Spleen (tissue), 11 donors: ENCODE measurements around the gene LDLRAD4. TPM values are rescaled to one million over a fixed set of nuclear protein-coding genes. Genes with fewer than 3 reads are reported as not detected.
"Not testable (repeated sequence)": the region's sequence is repeated elsewhere in the genome, so short reads cannot be mapped to it uniquely, and the experiment has no call there.

ENCODE experiments used
- DNase-seq: peaks from one replicate; pipeline ENCODE4 v3.0.0-alpha.2; 2020
- H3K27ac ChIP-seq, 8 donors: fragments of 200-600 bp; sonication (generic) in 7 of 8; 1 replicate in 4 of 8; 2 replicates in 4 of 8; pipeline versions ENCODE4 v1.5.0 to v1.8.0; 2016 to 2021; ENCODE audit warnings: inconsistent platforms in 4 of 8, mild to moderate bottlenecking in 4 of 8, moderate library complexity in 1 of 8
- H3K27me3 ChIP-seq, 7 donors: fragments of 200-600 bp; sonication (generic) in 6 of 7; replicated peaks in 1 of 7; 1 replicate in 4 of 7; 2 replicates in 3 of 7; pipeline versions ENCODE4 v1.5.0 to v1.8.0; 2016 to 2021; ENCODE audit warnings: inconsistent platforms in 3 of 7, mild to moderate bottlenecking in 1 of 7
- H3K36me3 ChIP-seq, 6 donors: fragments of 200-600 bp; sonication (generic) in 5 of 6; 1 replicate in 4 of 6; 2 replicates in 2 of 6; pipeline versions ENCODE4 v1.5.0 to v1.8.0; 2016 to 2021; ENCODE audit warnings: inconsistent platforms in 2 of 6
- H3K4me1 ChIP-seq, 6 donors: fragments of 200-600 bp; sonication (generic) in 5 of 6; 1 replicate in 3 of 6; 2 replicates in 3 of 6; pipeline versions ENCODE4 v1.5.0 to v1.8.0; 2016 to 2021; ENCODE audit warnings: inconsistent platforms in 3 of 6
- H3K4me3 ChIP-seq, 8 donors: fragments of 200-600 bp; sonication (generic) in 7 of 8; 1 replicate in 4 of 8; 2 replicates in 4 of 8; pipeline versions ENCODE4 v1.5.0 to v1.8.0; 2016 to 2021; ENCODE audit warnings: inconsistent platforms in 4 of 8, mild to moderate bottlenecking in 4 of 8, moderate library complexity in 2 of 8
- H3K9me3 ChIP-seq, 8 donors: fragments of 200-600 bp; sonication (generic) in 7 of 8; 1 replicate in 4 of 8; 2 replicates in 4 of 8; pipeline versions ENCODE4 v1.5.0 to v1.8.0; 2016 to 2021; ENCODE audit warnings: inconsistent platforms in 4 of 8
- POLR2A ChIP-seq, 3 donors: fragments of 450-650 bp; IDR thresholded peaks; one replicate each; pipeline ENCODE4 v1.5.1; 2017; ENCODE audit warnings: antibody characterized with exemption in 3 of 3, mild to moderate bottlenecking in 1 of 3
- POLR2AphosphoS5 ChIP-seq, 3 donors: sonication (generic); formaldehyde crosslinking; IDR thresholded peaks; one replicate each; pipeline ENCODE4 v1.5.1; 2017; ENCODE audit warnings: antibody characterized with exemption in 3 of 3
- WGBS, 5 donors: extraction: QIAGEN DNeasy Blood & Tissue Kit in 3 of 5; methylation state at CpG; one replicate each; pipeline versions ENCODE4 v1.1.5 to v1.1.7; 2013 to 2018; 5-methylcytosine and 5-hydroxymethylcytosine counted together
- intact Hi-C: fragments of 100-400 bp; cut with DNase I; formaldehyde crosslinking; loops from one replicate; pipeline ENCODE4 v1.15.0; 2023; ENCODE audit warnings: low total_unique reads
- polyA plus RNA-seq, 3 donors: library from polyadenylated mRNA; stranded (reverse); fragments of 200-250 nt; gene quantifications; one replicate each; pipeline ENCODE4 v1.2.1, GENCODE V29; 2013
- total RNA-seq, 7 donors: library from RNA; depleted of rRNA in 3 of 7; stranded (reverse); fragments of >200 nt in 3 of 7; fragmentation: NEBNext Ultra II Directional in 4 of 7; extraction: Animal tissue kit (Norgen Biotek cat#: 25700) in 4 of 7; gene quantifications; one replicate each; pipeline versions ENCODE4 v1.1.0 to v1.2.1, GENCODE V29; 2016 to 2021
- TF ChIP-seq, protein P1 (sequence below), 11 experiments: fragments of 200-600 bp in 7 of 11; fragments of 450-650 bp in 4 of 11; sonication (generic) in 4 of 11; IDR thresholded peaks in 8 of 11; conservative IDR thresholded peaks in 3 of 11; 1 replicate in 7 of 11; 2 replicates in 4 of 11; pipeline versions ENCODE4 v1.4.0 to v1.8.0; 2016 to 2021; ENCODE audit warnings: antibody characterized with exemption in 11 of 11, inconsistent platforms in 4 of 11, mild to moderate bottlenecking in 1 of 11
- donor health status: healthy with polysubstance abuse.
- donor health status: DM: no; HTN: no; CAD: no; lungs with moderate emphysema.
- donor health status: DM: no; HTN: no; CAD: no.
- donor health status: Bipolar disorder and iron deficiency.
- donor health status: healthy.
- donor health status: DM: no; HTN: no; CAD: no.
- donor health status: DM: yes; HTN: yes; CAD: no.

LDLRAD4 gene
- total and polyA plus RNA-seq, 10 donors = 4.5 to 80.8 (median 46.4) TPM

- DNase-seq = no peak
These were observed 256.5 kb downstream of the LDLRAD4 start for GRCh38 chr18:13474907-13475545.

GRCh38 chr18:13476312-13476711, 257.8 kb downstream of the LDLRAD4 start:
- H3K9me3 ChIP-seq, H3K4me3 ChIP-seq, H3K27me3 ChIP-seq, H3K27ac ChIP-seq, DNase-seq, intact Hi-C loops: not testable (repeated sequence)
- peaks cover 0 to 53% (median 0%) of the 10 kb centered on the region in 6 donors for H3K36me3 ChIP-seq
- WGBS, 5 donors = 96 to 99% (median 98%) methylated on average over 4 of the region's 4 CpGs
- peaks cover 0 to 31% (median 9%) of the 10 kb centered on the region in 6 donors for H3K4me1 ChIP-seq

More at GRCh38 chr18:13474907-13475545, 256.5 kb downstream of the LDLRAD4 start:
- H3K36me3 ChIP-seq = peaks cover 0 to 53% (median 0%) of the 10 kb centered on the region in 6 donors
- no peaks in the 10 kb centered on the region for H3K27me3 ChIP-seq
- peaks cover 0 to 31% (median 11%) of the 10 kb centered on the region in 6 donors for H3K4me1 ChIP-seq
- intact Hi-C loops = no loop called here
- TF ChIP-seq POLR2A (IDR thresholded peaks at IDR 0.05) = no peak
- TF ChIP-seq, protein P1, sequence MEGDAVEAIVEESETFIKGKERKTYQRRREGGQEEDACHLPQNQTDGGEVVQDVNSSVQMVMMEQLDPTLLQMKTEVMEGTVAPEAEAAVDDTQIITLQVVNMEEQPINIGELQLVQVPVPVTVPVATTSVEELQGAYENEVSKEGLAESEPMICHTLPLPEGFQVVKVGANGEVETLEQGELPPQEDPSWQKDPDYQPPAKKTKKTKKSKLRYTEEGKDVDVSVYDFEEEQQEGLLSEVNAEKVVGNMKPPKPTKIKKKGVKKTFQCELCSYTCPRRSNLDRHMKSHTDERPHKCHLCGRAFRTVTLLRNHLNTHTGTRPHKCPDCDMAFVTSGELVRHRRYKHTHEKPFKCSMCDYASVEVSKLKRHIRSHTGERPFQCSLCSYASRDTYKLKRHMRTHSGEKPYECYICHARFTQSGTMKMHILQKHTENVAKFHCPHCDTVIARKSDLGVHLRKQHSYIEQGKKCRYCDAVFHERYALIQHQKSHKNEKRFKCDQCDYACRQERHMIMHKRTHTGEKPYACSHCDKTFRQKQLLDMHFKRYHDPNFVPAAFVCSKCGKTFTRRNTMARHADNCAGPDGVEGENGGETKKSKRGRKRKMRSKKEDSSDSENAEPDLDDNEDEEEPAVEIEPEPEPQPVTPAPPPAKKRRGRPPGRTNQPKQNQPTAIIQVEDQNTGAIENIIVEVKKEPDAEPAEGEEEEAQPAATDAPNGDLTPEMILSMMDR (IDR thresholded peaks at IDR 0.05 in 8 of 11, conservative IDR thresholded peaks at IDR 0.05 in 3 of 11) = no peak
- no peak for TF ChIP-seq POLR2AphosphoS5 (IDR thresholded peaks at IDR 0.05)
- H3K4me3 ChIP-seq = no peak overlapping the region
- peaks cover 0 to 5% (median 0%) of the 10 kb centered on the region in 8 donors for H3K9me3 ChIP-seq
- 82 to 89% (median 83%) methylated on average over 6 of the region's 6 CpGs for WGBS, 5 donors
- H3K27ac ChIP-seq = no peak overlapping the region

DNA sequence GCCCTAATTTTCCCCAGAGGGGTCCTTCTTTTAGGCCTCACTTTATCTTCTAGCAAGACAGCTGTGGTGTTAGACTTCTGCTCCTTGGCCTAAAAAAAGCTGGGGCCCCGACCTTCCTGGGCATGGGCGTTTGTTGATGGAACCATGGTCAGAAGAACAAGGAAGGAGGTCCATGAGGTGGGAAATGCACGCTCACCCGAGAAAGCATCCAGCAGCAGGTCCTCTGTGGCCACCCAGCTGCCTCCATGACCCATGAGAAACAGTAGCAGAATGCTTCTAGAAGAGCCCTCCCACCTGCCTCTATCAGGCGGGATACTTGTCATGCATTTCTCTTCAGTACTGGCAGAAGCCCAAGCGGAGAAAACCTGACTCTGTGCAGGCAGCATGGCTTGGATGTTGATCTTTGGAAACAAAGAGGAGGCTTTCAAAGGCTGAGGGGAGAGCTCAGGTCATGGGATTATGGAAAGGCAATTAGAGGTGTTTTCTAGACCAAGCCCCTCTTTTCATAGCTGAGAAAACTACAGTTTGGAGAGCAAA, 258.7 kb downstream of the LDLRAD4 start:
- no peak overlapping the region for H3K27ac ChIP-seq
- no peaks in the 10 kb centered on the region for H3K27me3 ChIP-seq
- H3K4me1 ChIP-seq = peaks cover 0 to 31% (median 11%) of the 10 kb centered on the region in 6 donors
- peaks cover 0 to 6% (median 0%) of the 10 kb centered on the region in 8 donors for H3K9me3 ChIP-seq
- intact Hi-C loops = no loop called here
- peaks cover 0 to 48% (median 0%) of the 10 kb centered on the region in 6 donors for H3K36me3 ChIP-seq
- TF ChIP-seq POLR2A (IDR thresholded peaks at IDR 0.05) (no peak), POLR2AphosphoS5 (IDR thresholded peaks at IDR 0.05) (no peak)
- TF ChIP-seq, protein P1 (IDR thresholded peaks at IDR 0.05 in 8 of 11, conservative IDR thresholded peaks at IDR 0.05 in 3 of 11) = no peak
- WGBS, 5 donors = 92 to 98% (median 95%) methylated on average over 6 of the region's 6 CpGs
- DNase-seq = no peak
- H3K4me3 ChIP-seq = no peak overlapping the region

GRCh38 chr18:13480571-13481255, 262.2 kb downstream of the LDLRAD4 start:
- H3K9me3 ChIP-seq = peaks cover 0 to 6% (median 0%) of the 10 kb centered on the region in 8 donors
- no peak for DNase-seq
- peak overlapping the region in 4 of 8 donors; percentile 13 to 78 (median 59) for H3K27ac ChIP-seq
- peaks cover 0 to 34% (median 12%) of the 10 kb centered on the region in 6 donors for H3K4me1 ChIP-seq
- intact Hi-C loops = no loop called here
- TF ChIP-seq, protein P1 (IDR thresholded peaks at IDR 0.05 in 8 of 11, conservative IDR thresholded peaks at IDR 0.05 in 3 of 11) = no peak
- no peak for TF ChIP-seq POLR2A (IDR thresholded peaks at IDR 0.05)
- TF ChIP-seq POLR2AphosphoS5 (IDR thresholded peaks at IDR 0.05) = no peak
- H3K36me3 ChIP-seq = peaks cover 0 to 42% (median 0%) of the 10 kb centered on the region in 6 donors
- no peaks in the 10 kb centered on the region for H3K27me3 ChIP-seq
- H3K4me3 ChIP-seq = no peak overlapping the region
- 64 to 71% (median 68%) methylated on average over 10 to 11 of the region's 11 CpGs for WGBS, 5 donors
